OCI-LY3 (cell line): ENCODE results near the gene COL11A2.

Source experiments
- CTCF ChIP-seq: fragments of 200-600, 300-600 bp; sonication (generic); IDR thresholded peaks from 2 replicates; pipeline ENCODE4 v1.5.1; 2014; ENCODE audit warnings: antibody characterized with exemption, low read length, low read depth
- EZH2phosphoT487 ChIP-seq: fragments of 200-600 bp; shearing (Covaris generic); IDR thresholded peaks from 2 replicates; pipeline ENCODE4 v1.6.1; 2018; ENCODE audit warnings: antibody characterized with exemption, mixed run types, low read depth

- TF ChIP-seq CTCF (no peak), EZH2phosphoT487 (no peak)
Measured at GRCh38 chr6:33198159-33198852, 6.0 kb upstream of the COL11A2 start.
